HG03521 (cell line): ENCODE measurements around the gene ZC3H18.

Experiments
- ATAC-seq: cut with Tn5 transposase; IDR thresholded peaks from one replicate; pipeline ENCODE4 v1.9.1; 2021; ENCODE audit warnings: mild to moderate bottlenecking, moderate library complexity; ENCODE audit not compliant: unreplicated experiment

Gene ZC3H18

DNA sequence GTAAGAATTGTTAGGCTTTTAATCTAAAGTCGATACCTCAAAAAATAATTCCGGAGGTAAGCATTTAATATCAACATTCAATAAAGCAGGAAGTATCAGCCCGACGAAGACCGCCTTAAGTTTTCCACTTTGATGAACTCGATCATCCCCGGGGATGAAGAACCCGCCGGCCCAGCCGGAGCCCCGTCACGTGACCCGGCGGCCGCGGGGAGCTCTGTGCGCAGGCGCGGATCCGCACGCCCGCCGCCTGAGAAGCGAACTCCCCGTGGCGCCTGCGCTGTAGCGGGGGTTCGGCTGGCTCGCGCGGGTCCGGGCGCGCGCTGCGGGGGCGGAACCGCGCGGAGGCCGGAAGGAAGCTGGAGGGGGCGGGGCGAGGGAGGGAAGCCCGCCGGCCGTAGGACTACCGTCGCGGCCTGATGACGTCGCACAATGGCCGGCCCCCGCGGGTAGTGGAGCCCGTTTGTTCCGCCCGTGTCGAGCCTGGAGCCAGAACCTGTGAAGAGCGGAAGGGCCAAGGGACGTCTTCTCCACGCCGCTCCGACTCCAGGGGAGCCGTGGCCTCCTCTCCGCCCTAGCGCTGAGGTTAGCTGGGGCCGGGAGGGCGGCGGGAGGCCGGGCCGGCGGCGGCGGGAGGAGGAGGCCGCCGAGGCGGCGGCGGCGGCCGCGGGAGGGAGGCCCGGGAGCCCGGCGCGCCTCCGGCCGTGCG lies at the start of gene ZC3H18:
Gene ZC3H18, plus strand, starts transcription at position 419 of the 706 bp plus-strand sequence. CDS start 6,721 bp downstream, outside the sequence.
- ATAC-seq = peak; percentile 75

DNA sequence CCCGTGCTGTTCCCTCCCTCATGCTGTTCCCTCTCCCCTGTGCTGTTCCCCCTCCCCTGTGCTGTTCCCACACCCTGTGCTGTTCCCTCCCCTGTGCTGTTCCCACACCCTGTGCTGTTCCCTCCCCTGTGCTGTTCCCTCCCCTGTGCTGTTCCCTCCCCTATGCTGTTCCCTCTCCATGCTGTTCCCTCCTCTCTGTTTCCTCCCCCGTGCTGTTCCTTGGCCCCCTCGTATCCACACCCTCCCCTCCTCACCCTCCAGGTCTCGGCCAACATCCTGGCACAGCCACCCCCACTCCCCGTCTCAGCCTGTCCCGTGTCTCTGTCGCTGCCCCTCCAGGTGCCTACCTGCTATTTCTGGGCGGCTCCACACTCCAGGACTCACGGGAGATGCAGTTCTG lies 48.5 kb upstream of the ZC3H18 start:
- no peak for ATAC-seq

DNA sequence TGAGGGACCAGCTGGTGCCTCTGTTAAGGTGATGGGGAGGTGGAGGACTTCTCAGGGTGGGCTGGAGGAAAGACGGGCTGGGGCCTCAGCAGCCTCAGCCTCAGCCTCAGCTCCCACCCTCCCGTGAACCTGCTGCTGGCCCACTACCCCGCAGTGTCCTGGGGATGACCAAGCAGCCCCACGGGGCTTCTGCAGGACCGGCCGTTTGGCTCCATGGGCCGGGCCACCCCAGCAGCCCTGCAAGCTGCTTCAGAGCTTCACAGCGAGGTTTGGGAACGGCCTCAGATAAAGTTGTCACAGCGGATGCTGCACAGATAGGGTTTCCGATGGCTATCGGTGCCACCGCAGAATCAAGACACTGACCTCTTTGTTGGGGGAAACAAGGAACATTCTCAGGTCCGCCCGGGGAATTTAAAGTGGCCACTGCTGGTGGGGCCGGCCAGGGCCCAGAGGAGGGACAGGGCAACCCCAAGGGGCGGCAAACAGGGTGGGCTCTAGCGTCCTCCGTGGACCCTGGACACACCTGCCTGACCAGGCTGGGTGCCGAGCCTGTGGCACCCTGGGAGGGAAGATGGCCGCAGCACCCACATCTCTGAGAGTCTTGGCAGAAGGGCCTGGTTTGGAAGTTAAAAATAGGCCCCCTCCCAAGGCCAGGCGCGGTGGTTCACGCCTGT lies 47.8 kb upstream of the ZC3H18 start:
- no peak for ATAC-seq

DNA sequence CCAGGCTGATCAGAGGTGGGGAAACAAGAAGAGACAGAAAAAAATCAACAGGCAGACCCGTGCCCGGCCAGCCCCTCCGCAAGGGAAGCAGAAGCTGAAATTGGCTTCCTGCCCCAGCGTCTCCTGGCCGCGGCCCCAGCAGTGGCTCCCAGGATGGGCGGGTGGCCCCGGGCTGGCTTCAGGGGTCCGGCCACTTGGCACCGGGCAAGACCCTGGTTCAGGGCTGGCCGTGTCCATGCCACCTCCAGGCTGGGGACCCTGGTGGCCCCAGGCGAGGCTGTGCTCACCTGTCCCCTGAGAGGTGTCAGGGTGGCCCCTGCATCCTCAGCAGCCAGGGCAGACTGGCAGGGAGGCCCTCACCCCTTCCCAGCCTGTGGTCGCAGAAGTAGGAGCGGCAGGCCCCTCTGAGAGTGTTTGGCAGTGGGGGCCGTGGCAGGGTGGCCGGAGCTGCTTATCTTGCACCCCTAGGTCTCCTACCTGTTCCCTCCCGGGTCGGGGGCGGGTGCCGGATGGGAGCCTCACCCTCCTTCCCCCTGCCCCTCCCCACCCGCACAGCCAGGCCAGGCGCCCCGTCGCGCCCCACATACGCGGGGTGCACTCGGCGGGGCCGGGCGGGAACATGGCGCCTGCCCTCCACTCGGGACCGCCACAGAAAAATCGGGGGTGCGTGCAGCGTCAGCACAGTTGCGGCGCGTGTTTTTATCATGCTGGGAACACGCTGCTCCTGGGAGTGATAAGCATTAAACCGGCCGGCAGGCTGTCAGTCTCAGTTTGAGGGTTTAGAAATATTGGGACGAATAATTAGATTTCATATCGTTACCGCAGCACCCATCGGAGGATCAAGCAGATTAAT lies 46.7 kb upstream of the ZC3H18 start:
- ATAC-seq = no peak

DNA sequence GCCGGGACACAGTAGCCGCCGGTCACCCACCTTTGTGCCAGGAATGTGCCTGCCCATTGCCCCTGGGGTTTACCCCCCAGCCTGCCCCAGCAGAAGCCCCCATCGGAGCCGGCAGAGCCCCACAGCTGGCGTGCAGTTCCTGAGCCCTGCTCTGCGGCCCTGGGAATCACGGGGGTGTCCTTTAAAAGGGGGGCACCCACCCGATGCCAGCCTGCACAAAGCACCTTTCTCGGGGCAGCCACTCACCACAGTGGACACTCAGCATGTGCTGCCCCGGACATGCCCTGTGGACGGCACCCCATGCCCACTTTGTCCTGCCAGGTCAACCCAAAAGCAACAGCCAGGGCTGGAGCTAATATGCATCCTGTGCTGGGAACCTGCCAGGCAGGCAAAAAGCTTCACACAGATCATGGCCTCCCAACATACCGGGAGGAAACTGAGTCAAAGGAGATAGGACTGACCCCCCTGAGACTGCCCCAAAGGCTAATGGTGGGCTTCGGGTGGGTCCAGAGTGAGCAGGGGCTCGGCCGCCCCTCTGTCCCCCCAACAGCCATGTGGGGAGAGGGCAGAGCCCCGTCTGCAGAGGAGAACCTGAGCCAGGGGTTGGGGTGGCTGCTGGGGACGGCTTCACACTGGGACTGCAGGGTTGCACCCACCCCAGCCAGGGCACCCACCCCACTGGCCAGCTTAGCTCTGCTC lies 45.8 kb upstream of the ZC3H18 start:
- ATAC-seq = no peak

DNA sequence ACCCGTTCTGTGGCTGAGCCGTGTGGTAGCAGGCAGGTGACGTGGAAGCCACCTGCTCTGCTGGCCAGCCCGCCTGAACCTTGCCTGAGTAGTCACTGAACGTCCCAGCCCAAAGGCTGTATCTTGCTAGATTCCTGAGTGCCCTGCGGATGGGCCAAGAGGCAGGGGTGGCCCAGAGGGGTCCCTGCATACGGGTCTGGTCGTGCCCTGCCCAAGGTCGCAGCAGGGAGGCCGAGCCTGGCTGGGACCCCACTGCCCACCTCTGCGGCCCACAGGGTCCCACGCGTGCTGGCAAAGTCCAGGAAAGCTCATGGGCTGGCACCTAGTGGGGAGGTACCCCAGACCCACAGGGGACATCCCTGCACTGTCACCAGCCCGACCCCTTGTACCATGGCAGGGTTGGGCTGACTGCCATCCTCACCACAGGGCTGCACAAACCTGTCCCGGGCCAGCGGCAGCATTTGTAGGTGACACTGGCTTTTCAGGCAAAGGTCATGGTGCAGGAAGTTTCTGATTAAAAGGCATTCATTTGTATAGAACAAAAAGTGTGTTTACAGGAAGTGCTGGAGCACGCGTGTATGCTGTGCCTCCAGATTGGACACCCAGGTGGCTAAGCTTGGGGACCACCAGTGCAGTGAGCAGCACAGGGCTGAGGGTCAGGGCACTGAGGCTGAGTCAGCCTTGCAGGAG lies 45.1 kb upstream of the ZC3H18 start:
- no peak for ATAC-seq

DNA sequence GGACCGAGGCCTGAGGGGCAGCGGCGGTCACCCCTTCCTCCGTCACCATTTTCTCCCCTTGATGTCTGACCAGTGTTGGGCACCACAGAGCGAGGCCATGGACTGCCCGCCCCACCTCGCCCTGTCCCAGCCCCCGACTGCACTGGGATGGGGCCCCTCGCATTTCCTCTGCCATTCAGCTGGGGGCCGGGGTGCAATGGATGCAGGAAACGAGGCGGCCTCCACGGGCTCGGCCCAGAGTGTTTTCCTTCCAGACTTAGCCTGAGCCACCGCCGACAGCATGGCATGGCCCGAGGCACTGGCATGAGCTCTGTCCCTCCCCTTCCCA lies 44.6 kb upstream of the ZC3H18 start:
- ATAC-seq = no peak

DNA sequence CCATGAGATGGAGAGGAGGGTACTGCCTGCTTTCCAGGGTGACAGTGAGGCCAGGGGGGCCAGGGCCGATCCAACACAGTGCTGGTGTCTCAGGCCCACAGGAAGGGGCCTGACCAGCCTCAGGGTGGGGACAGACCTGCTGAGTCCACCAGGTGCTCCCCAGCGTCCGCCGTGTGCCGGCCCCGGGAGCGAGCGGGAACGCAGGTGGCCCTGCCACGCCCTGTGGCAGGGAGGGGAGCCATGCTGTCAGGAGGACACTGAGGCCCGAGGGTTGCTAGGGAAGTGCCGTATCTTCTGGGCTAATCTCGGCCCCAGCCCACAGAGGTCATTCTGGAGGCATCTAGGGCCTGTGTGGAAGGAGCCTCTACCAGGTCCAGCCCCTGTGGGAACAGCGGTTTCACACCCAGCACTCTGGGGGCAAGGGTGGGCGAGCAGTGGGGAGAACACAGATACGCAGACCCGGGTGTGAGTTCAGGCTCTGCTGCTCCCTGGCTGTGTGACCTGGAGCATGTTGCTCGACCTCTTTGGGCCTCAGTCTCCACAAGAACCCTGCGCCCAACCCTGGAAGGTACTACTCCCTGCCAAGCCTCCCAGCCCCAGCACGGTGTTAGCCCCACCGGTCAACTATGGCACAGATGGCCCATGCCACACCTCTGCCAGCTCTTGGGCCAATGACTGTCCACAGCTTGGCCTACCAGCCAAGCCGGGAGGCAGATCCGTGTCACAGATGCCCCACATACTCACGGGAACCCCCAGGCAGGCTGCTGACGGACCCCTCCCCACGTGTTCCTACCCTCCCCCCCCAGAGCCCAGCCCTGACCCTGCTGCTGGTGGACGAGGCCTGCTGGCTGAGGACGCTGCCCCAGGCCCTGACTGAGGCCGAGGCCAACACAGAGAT lies 43.9 kb upstream of the ZC3H18 start:
- no peak for ATAC-seq

DNA sequence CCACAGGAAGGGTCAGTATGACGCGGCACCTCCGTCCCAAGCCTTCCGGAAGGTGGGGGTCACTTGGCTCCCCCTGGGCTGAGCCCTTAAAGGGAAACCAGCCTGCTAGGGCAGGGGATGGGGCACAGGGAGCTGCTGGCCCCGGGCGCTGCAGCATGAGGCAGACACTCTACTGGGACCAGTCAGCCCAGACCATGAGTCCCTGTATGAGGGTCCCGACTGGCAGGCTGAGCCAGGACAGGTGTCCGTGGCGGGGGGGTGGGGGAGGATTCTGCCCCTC lies 43.4 kb upstream of the ZC3H18 start:
- no peak for ATAC-seq

DNA sequence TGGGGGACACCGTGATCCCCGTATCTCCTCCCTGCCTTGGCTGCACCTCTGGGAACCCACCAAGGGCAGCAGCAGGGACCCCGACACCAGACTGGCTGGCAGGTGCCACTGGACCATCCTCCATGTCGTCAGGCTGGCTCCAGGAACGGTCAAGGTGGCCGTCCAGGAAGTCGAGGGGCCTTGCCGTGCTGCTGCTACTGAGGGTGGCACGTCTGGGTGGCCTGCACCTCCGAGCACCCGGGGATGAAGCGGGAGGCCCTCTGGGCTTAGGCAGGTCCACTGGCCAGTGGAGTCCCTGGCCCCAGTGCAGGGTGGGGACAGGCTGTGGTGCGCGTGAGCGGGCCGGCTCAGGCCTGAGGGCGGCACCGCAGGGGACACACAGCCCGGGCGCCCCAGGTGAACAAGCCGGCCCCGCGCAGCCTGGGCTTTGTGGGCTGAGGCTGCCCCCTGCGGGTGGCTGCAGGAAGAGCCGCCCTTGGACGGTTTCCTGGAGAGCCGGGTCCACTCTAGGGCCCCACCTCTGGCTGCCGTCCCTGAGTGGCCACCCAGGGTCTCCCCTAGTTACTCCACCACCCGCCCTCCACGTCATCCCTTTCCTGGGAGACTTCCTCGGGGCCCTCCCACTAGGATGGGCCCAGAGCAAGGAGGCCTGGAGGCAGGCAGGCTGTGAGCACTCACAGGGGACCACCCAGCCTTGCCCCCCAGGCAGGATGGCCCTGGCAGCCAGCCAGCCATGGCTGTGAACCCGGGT lies 42.8 kb upstream of the ZC3H18 start:
- ATAC-seq = no peak

DNA sequence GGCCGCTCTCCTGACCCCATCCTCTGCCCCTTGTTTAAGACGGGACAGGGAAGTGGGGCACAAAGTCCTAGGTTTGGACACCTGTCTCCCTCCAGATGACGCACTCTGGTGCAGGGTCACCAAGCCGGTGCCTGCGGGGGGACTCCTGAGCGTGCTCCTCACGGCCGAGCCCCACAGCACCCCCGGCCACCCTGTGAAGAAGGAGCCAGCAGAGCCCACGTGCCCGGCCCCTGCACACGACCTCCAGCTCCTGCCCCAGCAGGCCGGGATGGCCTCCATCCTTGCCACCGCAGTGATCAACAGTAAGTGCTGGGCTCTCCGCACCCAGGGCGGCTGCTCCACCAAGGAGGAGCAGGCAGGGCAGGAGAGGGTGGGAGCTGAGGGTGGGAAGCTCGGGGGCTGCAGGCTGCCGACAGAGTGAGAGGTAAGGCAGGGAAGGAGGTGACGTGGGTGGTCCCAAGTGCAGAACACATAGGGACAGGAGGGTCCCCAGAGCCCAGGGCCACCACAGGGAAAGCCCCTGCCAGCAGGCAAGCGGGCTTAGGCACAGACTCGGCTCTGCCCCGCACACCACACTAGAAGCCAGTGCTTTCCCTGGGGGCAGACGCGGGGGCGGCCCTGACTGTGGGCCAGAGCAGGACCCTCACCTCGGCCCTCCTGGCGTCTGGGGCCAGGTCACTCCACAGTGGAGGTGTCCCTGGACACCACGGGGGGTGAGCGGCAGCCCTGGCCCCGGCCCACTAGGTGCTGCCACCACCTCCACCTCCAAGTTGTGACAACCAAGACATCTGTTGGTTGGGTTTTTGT lies 42.1 kb upstream of the ZC3H18 start:
- ATAC-seq = no peak

DNA sequence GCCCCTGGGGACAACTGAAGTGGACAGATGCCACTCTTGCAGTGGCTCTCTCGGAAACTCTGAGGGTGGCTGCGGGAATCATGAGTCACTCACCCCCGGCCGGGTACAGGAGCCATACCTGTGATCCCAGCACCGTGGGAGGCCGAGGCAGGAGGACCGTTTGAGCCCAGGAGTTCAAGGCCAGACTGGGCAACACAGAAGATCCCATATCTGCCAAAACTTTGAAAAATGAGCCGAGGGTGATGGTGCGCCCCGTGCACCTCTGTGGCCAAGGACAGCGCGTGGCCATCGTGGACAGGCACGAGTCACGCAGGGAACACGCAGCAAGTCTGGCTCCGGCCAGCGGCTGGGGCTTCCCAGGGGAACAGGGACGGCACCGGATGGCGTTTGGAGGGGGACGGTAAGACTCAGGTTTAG lies 41.3 kb upstream of the ZC3H18 start:
- no peak for ATAC-seq

DNA sequence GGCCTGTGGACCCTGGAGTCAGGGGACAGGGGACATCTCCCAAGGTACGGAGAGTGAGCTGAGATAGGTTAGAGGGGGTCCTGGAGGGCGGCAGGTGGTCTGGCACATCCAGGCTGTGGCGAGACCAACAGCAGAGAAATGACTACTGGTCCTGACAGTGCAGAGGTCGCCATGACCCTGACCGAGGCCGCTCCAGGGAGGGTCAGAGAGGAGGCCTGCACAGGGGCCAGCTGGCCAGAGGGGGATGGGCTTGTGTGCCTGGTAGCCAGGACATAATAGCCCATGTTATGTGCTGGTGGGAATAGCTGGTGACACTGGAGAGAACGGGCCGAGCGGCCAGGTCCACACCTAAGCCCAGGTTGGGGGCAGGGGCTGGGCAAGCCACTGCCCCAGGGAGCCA lies 40.6 kb upstream of the ZC3H18 start:
- no peak for ATAC-seq

DNA sequence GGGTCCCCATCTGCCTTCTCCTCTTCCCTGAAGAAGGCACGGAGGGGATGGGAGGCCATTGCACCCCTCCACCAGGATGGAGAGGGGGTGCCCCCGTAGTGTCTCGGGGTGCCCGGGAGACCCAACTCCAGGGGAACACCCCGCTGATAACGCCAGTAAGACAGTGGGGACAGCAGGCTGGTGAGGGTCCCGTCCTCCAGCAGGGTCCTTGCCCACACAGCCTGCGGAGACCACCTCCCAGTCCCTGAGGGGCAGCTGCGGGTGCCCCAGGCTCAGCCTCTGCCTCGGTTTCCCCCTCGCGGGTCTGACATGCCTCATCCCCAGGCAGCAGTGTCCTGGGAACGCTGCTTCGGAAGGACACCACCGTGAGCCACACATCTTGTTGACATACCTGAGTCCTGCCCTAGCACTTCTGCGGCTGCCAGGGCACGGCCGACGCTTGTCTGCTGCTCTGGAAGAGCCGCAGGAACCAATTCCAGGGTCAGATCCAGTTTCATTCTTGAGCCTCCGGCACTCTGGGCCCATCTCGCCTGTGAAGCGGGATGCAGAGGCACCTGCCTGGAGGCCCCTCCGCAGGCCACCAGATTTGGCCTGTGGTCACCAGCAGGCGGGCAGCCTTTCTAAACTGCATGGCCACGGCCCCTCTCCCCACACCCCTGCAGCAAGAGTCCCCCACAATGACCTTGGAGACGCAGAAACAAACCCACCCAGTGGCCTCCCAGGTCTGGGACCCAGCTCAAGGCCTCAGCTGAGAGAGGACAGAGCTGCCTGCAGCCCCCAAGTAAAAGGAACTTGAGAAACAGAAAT lies 39.9 kb upstream of the ZC3H18 start:
- no peak for ATAC-seq

DNA sequence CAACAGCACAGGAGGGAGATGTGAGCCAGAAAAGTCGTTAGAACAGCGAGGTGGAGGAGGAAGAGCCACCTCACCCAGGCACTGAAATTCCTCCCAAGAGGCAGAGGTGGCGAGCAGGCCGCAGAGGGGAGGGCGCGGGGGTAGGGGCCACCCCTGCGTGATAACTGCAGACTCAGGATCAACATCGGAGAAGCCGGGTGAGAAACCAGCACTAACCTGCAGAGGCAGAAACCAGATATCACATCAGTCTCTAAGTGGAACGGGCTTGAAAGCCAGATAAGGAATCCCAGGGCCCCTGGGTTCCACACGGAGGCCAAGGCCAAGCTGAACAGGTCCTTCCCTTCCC lies 39.4 kb upstream of the ZC3H18 start:
- no peak for ATAC-seq

DNA sequence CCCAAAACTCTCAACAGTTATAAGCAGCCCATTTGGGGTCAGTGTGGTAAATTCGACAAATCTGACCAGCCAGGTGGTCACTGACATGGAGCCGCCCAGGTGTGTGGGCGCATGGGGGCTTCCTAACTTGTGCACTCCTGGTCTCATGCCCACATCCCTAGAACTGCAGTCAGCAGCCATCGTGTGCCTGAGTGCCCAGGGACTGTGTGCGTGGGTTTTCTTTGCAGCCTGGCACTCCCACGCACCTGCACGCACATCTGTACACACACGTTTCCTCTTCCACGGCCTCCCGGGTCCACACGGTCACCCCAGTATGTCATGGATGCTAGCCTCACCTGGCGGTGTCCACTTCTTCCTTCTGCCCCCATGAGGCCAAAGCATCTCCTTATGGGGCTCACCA lies 38.9 kb upstream of the ZC3H18 start:
- no peak for ATAC-seq

DNA sequence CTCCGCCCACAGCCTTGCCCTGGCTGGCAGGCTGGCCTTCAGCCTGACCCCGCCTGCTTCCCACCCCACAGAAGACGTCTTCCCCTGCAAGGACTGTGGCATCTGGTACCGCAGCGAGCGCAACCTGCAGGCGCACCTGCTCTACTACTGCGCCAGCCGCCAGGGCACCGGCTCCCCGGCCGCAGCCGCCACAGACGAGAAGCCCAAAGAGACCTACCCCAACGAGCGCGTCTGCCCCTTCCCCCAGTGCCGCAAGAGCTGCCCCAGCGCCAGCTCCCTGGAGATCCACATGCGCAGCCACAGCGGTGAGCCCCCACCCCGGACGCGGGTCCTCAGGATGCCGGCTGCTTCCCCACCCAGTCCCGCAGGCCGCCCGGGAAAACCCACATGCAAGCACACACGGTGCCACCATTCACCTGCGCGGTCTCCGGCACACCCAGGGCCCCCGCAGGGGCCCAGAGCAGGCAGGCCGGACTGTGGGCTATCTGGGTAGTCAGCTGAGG lies 38.2 kb upstream of the ZC3H18 start:
- ATAC-seq = no peak
